IMR-90 (cell line): ENCODE data around the gene KRT71. TPM values are rescaled to one million over a fixed set of nuclear protein-coding genes. Genes with fewer than 3 reads are reported as not detected.

Experiments
- ATAC-seq: fragments of 200-7000 bp; cut with Tn5 transposase; 2 replicates; pipeline ENCODE4 v1.9.1; 2020; ENCODE audit warnings: low read depth, mild to moderate bottlenecking, moderate library complexity
- BruUV-seq: library from RNA; stranded (reverse); fragments of 400-500 nt; replicated peaks from 2 replicates; lab custom pipeline; 2021; lab: Mats Ljungman, UMichigan
- CTCF ChIA-PET: fragments of 300-600 bp; formaldehyde crosslinking; extraction: SDS; loops from one replicate; lab custom pipeline; 2021; ENCODE audit warnings: antibody characterized with exemption; lab: Yijun Ruan, JAX
- POLR2A ChIA-PET: fragments of 300-600 bp; sonication (Branson Sonifier 250); formaldehyde crosslinking; loops from one replicate; lab custom pipeline; 2022; ENCODE audit warnings: antibody characterized with exemption; ENCODE audit not compliant: unreplicated experiment; lab: Charles Lee
- DNase-seq: peaks from one replicate; pipeline ENCODE4 v3.0.0; 2013
- H2AFZ ChIP-seq: replicated peaks from 2 replicates; pipeline ENCODE3; 2013; ENCODE audit warnings: low read length, mild to moderate bottlenecking; ENCODE audit not compliant: poor library complexity
- H2AK5ac ChIP-seq: 2 replicates; pipeline ENCODE4 v1.6.1; 2013; ENCODE audit warnings: low read depth, low read length, inconsistent platforms
- H2AK9ac ChIP-seq: replicated peaks from 2 replicates; pipeline ENCODE3; 2013; ENCODE audit warnings: mild to moderate bottlenecking, low read depth, low read length, moderate library complexity; ENCODE audit not compliant: poor library complexity
- H2BK120ac ChIP-seq: 2 replicates; pipeline ENCODE4 v1.6.1; 2013; ENCODE audit warnings: low read depth, low read length, inconsistent platforms
- H2BK15ac ChIP-seq: 3 replicates; pipeline ENCODE4 v1.6.1; 2013; ENCODE audit warnings: low read depth, low read length, inconsistent platforms
- H2BK20ac ChIP-seq: 2 replicates; pipeline ENCODE4 v1.6.1; 2013; ENCODE audit warnings: low read depth, mild to moderate bottlenecking, inconsistent platforms, low read length, moderate library complexity
- H2BK5ac ChIP-seq: 2 replicates; pipeline ENCODE4 v1.6.1; 2013; ENCODE audit warnings: mild to moderate bottlenecking, low read depth, low read length, inconsistent platforms; ENCODE audit not compliant: poor library complexity, severe bottlenecking
- H3K14ac ChIP-seq: replicated peaks from 2 replicates; pipeline ENCODE4 v1.6.1; 2013; ENCODE audit warnings: low read depth, low read length, inconsistent platforms
- H3K18ac ChIP-seq: 2 replicates; pipeline ENCODE4 v1.6.1; 2013; ENCODE audit warnings: low read depth, low read length, control low read depth
- H3K23ac ChIP-seq: 2 replicates; pipeline ENCODE4 v1.6.1; 2013; ENCODE audit warnings: low read depth, low read length, inconsistent platforms
- H3K27ac ChIP-seq: 2 replicates; pipeline ENCODE4 v1.5.1; 2013; ENCODE audit warnings: mild to moderate bottlenecking, control low read depth, low read length; ENCODE audit not compliant: insufficient read depth
- H3K27me3 ChIP-seq: 2 replicates; pipeline ENCODE4 v1.6.1; 2013; ENCODE audit warnings: low read length; ENCODE audit not compliant: control insufficient read depth, insufficient read depth
- H3K36me3 ChIP-seq: 2 replicates; pipeline ENCODE4 v1.6.1; 2013; ENCODE audit warnings: low read length, mixed read lengths; ENCODE audit not compliant: control insufficient read depth, insufficient read depth
- H3K4ac ChIP-seq: 2 replicates; pipeline ENCODE4 v1.6.1; 2013; ENCODE audit warnings: low read depth, low read length, inconsistent platforms
- H3K4me1 ChIP-seq: 2 replicates; pipeline ENCODE4 v1.6.1; 2013; ENCODE audit warnings: low read length, mixed read lengths; ENCODE audit not compliant: control insufficient read depth, insufficient read depth
- H3K4me2 ChIP-seq: 2 replicates; pipeline ENCODE4 v1.6.1; 2013; ENCODE audit warnings: low read depth, mild to moderate bottlenecking, control low read depth, low read length, moderate library complexity
- H3K4me3 ChIP-seq: 2 replicates; pipeline ENCODE4 v1.5.1; 2013; ENCODE audit warnings: low read depth, mild to moderate bottlenecking, control low read depth, low read length, moderate library complexity; ENCODE audit not compliant: insufficient read depth
- H3K56ac ChIP-seq: 2 replicates; pipeline ENCODE4 v1.6.1; 2013; ENCODE audit warnings: low read length, inconsistent platforms; ENCODE audit not compliant: insufficient read depth; ENCODE audit errors: extremely low read depth
- H3K79me1 ChIP-seq, 2 experiments: 2 replicates each; pipeline ENCODE4 v1.6.1; 2013; ENCODE audit warnings: low read length in 2 of 2, inconsistent platforms in 1 of 2, low read depth in 1 of 2
- H3K9ac ChIP-seq: 2 replicates; pipeline ENCODE4 v1.6.1; 2013; ENCODE audit warnings: low read depth, low read length, control low read depth
- H3K9me1 ChIP-seq: 2 replicates; pipeline ENCODE4 v1.6.1; 2013; ENCODE audit warnings: low read length, inconsistent platforms; ENCODE audit not compliant: insufficient read depth
- H3K9me3 ChIP-seq: 2 replicates; pipeline ENCODE4 v1.6.1; 2013; ENCODE audit warnings: low read length; ENCODE audit not compliant: control insufficient read depth, insufficient read depth
- H4K20me1 ChIP-seq: 2 replicates; pipeline ENCODE4 v1.6.1; 2013; ENCODE audit warnings: low read length, inconsistent platforms; ENCODE audit not compliant: insufficient read depth
- H4K5ac ChIP-seq: 2 replicates; pipeline ENCODE4 v1.6.1; 2013; ENCODE audit warnings: mild to moderate bottlenecking, low read depth, low read length, control low read depth
- H4K8ac ChIP-seq, 2 experiments: 2 replicates each; pipeline ENCODE4 v1.6.1; 2013; ENCODE audit warnings: low read depth in 2 of 2, low read length in 2 of 2, control low read depth in 1 of 2, inconsistent platforms in 1 of 2
- H4K91ac ChIP-seq: 2 replicates; pipeline ENCODE4 v1.6.1; 2013; ENCODE audit warnings: low read depth, low read length, inconsistent platforms; ENCODE audit not compliant: insufficient read depth
- MAFK ChIP-seq: IDR thresholded peaks from 2 replicates; pipeline ENCODE4 v1.6.1; 2012; ENCODE audit warnings: low read depth, low read length, improper control_type of control experiment
- RFX5 ChIP-seq: IDR thresholded peaks from 2 replicates; pipeline ENCODE4 v1.8.0; 2012; ENCODE audit warnings: low read depth, mild to moderate bottlenecking, low read length, moderate library complexity
- SMC3 ChIP-seq: fragments of 150-350 bp; IDR thresholded peaks from 2 replicates; pipeline ENCODE4 v1.6.1; 2016; ENCODE audit warnings: low read depth, mild to moderate bottlenecking, antibody characterized with exemption, low read length, moderate library complexity
- WGBS, 2 experiments: methylation state at CpG; one replicate each; pipeline versions ENCODE4 v1.1.5 to v1.1.7; 2013; ENCODE audit warnings: missing lambda C conversion rate in 2 of 2; ENCODE audit not compliant: insufficient read length in 1 of 2; ENCODE audit errors: extremely low coverage in 2 of 2; 5-methylcytosine and 5-hydroxymethylcytosine counted together
- dilution Hi-C: fragments of 300-500 bp; cut with HindIII; formaldehyde crosslinking; loops from one replicate; pipeline ENCODE4 v1.14.3; 2018; ENCODE audit warnings: low sequenced_read_pairs; ENCODE audit not compliant: unreplicated experiment
- in situ Hi-C: fragments of 300-500 bp; cut with MboI; formaldehyde crosslinking; loops from 3 replicates; pipeline ENCODE4 v1.14.3; 2019; ENCODE audit warnings: low sequenced_read_pairs, inconsistent platforms, mixed read lengths
- intact Hi-C: fragments of 100-400 bp; cut with micrococcal nuclease; formaldehyde crosslinking; loops from 2 replicates; pipeline ENCODE4 v1.10.0; 2022
- polyA plus RNA-seq, 3 experiments: library from polyadenylated mRNA; depleted of rRNA; stranded (reverse); fragments of >200 nt; gene quantifications; 2 replicates each; pipeline ENCODE4 v1.2.3, GENCODE V29; 2012; ENCODE audit warnings: low replicate concordance in 1 of 3
- total RNA-seq: library from RNA; depleted of rRNA; stranded (reverse); fragments of >200 nt; gene quantifications from 2 replicates; pipeline ENCODE4 v1.2.3, GENCODE V29; 2012

Gene KRT71
- total and polyA plus RNA-seq, 2 of the 4 experiments (the other 2 are of a cell fraction) = not detected

DNA sequence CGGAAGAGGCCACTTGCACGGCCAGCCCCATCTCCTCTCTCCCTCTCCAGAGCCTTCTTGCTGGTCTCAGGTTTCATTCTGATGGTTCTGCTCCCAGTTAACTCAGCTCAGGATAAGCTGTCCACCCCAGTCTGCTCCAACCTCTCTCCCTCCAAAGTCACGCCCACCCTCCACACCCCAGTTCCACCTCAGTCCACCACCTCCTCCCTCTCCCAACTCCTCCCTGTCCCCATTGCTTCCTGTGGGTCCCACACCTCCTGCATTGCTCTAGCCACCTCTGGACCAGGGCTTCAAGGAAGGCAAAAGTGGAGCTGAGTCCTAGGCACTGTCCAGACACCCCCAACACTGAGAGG is 13.1 kb downstream of the KRT71 start:
- intact Hi-C loops (no loop called here), in situ Hi-C loops (no loop called here), dilution Hi-C loops (no loop called here)
- POLR2A ChIA-PET = no interaction called here
- WGBS, 2 experiments = 90% methylated on average over 3 of the region's 3 CpGs; no CpG with 5 or more reads in 1 of the 2 experiments
- no peak overlapping the region for H3K18ac ChIP-seq
- H3K9ac ChIP-seq = no peak overlapping the region
- no peak overlapping the region for H3K27ac ChIP-seq
- no peak overlapping the region for H4K91ac ChIP-seq
- H3K9me1 ChIP-seq = no peaks in the 10 kb centered on the region; the same call in 1 of the 2 replicates
- no peak overlapping the region for H2BK15ac ChIP-seq
- no peak overlapping the region for H2AK9ac ChIP-seq
- H4K8ac ChIP-seq = no peak overlapping the region
- no peak overlapping the region for H3K4me3 ChIP-seq
- no peak overlapping the region for H2BK120ac ChIP-seq
- H2BK5ac ChIP-seq = no peak overlapping the region
- no peaks in the 10 kb centered on the region for H3K79me1 ChIP-seq
- H4K5ac ChIP-seq = no peak overlapping the region
- H4K20me1 ChIP-seq = no peaks in the 10 kb centered on the region
- H3K14ac ChIP-seq = no peak overlapping the region
- H2AFZ ChIP-seq = peak overlapping the region; percentile 14
- no peak for ATAC-seq
- no peaks in the 10 kb centered on the region for H3K36me3 ChIP-seq
- H3K56ac ChIP-seq = no peak overlapping the region
- CTCF ChIA-PET = no interaction called here
- DNase-seq = no peak
- no peaks in the 10 kb centered on the region for H3K9me3 ChIP-seq
- H3K23ac ChIP-seq = no peak overlapping the region
- H3K4me1 ChIP-seq = no peaks in the 10 kb centered on the region
- no peak for TF ChIP-seq MAFK
- no peak for TF ChIP-seq SMC3
- TF ChIP-seq RFX5 = no peak
- H3K27me3 ChIP-seq = peaks cover 6% of the 10 kb centered on the region
- H3K4me2 ChIP-seq = no peak overlapping the region
- no peak overlapping the region for H2BK20ac ChIP-seq
- H2AK5ac ChIP-seq = no peak overlapping the region
- no peak overlapping the region for H3K4ac ChIP-seq
- BruUV-seq = no TSS peak
